ENCODE measurements around the gene CTBP2. TPM values are rescaled to one million over a fixed set of nuclear protein-coding genes. Genes with fewer than 3 reads are reported as not detected.

CTBP2 gene
- total RNA-seq, result 100 to 1,000 TPM; 106 to 172 TPM

DNA sequence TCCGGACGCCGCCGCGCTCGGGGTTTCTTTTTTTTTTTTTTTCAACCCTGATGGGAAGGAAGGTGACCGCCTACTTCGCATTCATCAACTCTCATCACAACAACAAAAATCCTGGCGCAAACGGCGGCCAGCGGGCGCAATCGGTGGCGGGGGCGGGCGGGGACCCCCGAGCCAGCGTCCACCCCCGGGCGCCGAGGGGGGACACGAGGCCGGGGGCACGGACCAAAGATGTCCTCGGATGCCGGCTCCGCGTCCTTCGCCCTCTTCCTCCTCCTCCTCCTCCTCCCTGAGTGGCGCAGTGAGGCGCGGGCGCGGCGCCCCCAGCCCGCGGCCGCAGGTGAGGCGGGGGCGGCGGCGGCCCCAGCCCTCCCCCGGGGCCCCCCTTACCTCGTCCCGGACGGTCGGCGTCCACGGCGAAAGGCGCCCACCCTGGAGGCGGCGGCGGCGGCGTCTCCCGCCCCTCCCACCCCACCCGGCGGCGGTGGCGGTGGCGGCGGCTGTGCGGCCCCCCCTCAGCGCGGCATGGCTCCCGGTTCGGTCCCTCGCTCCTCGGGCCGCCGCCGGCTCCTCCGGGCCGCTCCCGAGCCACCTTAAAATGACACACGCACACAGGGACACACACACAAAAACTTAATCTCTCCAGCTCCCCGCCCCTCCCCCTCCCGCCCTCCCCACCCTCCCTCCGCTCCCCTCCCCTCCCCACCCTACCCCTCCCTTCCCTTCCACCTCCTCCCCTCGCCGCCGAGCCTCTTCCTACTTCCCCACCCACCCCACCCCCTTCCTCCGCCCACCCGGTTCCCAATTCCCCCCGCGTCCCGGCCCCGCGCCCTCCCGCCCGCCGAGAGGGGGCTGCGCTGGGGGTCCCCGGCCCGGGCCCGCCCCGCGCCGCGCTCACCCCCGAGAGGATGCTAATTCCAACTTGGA lies at the start of gene CTBP2:
Gene CTBP2 (minus strand): TSS at position 632 of the 924 bp plus-strand sequence.
- TF ChIP-seq, protein P1, sequence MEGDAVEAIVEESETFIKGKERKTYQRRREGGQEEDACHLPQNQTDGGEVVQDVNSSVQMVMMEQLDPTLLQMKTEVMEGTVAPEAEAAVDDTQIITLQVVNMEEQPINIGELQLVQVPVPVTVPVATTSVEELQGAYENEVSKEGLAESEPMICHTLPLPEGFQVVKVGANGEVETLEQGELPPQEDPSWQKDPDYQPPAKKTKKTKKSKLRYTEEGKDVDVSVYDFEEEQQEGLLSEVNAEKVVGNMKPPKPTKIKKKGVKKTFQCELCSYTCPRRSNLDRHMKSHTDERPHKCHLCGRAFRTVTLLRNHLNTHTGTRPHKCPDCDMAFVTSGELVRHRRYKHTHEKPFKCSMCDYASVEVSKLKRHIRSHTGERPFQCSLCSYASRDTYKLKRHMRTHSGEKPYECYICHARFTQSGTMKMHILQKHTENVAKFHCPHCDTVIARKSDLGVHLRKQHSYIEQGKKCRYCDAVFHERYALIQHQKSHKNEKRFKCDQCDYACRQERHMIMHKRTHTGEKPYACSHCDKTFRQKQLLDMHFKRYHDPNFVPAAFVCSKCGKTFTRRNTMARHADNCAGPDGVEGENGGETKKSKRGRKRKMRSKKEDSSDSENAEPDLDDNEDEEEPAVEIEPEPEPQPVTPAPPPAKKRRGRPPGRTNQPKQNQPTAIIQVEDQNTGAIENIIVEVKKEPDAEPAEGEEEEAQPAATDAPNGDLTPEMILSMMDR (IDR thresholded peaks at IDR 0.05), result no peak
- DNase-seq, result peak; percentile 64
- intact Hi-C loops (cut with DNase I), result loop anchor here (10.0 kb wide), 1 partner anchor 185 kb away; no protein-coding TSS in a partner anchor

DNA sequence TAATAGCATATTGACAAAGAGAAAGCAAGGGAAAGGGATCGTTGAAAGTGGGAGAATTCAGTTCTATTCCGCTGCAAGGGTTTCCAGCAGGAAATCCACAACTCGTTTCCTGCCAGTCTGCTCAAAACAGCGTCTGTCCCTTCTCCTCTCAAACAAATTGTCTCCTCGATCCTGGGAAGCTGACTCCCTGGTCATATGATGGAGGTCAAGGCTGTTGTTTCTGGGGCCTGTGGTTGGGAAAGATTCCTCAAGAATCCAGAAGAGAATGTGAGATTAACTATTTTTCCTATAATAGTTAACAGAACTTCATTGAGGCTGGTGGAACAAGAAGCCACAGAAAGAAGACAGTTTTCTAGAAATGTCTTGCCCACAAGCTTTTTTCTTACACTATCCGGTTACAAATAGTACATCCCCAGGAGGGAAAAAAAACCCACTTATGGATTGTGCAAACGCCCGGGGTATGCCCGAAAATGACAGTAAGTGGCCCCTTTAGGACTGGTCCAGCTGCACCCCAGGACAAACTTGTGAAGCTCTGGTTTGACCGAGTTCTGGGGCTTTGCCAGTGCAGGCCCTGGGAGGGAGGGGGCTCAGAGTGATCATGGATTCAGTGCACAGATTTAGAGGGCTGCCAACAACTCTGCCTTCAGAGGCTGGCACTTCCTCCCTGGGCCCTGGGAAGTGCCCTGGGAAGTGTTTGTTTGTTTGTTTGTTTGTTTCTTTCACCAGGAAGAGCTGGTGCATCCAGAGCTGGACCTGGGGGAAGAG lies 49.4 kb upstream of the CTBP2 start:
- Histone ChIP-seq H3K9ac (ENCODE audit: low read depth in 2 of 2, low read length in 2 of 2) (no peak overlapping the region), H3K4me3 (no peak overlapping the region), H3K4me1 (no peaks in the 10 kb centered on the region), H3K27ac (no peak overlapping the region), H3K9me3 (no peaks in the 10 kb centered on the region), H3K36me3 (no peaks in the 10 kb centered on the region), H3K27me3 (no peaks in the 10 kb centered on the region)
- no peak for DNase-seq
- TF ChIP-seq, protein P1 (IDR thresholded peaks at IDR 0.05), result no peak
- intact Hi-C loops (cut with DNase I), result no loop called here

More for the DNA sequence above, at the start of gene CTBP2:
- no peaks in the 10 kb centered on the region for H3K36me3 ChIP-seq
- no peaks in the 10 kb centered on the region for H3K27me3 ChIP-seq
- peak within 1 kb of the TSS; percentile 69 for H3K4me3 ChIP-seq
- peaks cover 4% of the 10 kb centered on the region for H3K4me1 ChIP-seq
- peak within 1 kb of the TSS; percentile 93 for H3K27ac ChIP-seq
- peak within 1 kb of the TSS; percentile 74 to 93 for H3K9ac ChIP-seq (ENCODE audit: low read depth in 2 of 2, low read length in 2 of 2)
- H3K9me3 ChIP-seq, result no peaks in the 10 kb centered on the region

DNA sequence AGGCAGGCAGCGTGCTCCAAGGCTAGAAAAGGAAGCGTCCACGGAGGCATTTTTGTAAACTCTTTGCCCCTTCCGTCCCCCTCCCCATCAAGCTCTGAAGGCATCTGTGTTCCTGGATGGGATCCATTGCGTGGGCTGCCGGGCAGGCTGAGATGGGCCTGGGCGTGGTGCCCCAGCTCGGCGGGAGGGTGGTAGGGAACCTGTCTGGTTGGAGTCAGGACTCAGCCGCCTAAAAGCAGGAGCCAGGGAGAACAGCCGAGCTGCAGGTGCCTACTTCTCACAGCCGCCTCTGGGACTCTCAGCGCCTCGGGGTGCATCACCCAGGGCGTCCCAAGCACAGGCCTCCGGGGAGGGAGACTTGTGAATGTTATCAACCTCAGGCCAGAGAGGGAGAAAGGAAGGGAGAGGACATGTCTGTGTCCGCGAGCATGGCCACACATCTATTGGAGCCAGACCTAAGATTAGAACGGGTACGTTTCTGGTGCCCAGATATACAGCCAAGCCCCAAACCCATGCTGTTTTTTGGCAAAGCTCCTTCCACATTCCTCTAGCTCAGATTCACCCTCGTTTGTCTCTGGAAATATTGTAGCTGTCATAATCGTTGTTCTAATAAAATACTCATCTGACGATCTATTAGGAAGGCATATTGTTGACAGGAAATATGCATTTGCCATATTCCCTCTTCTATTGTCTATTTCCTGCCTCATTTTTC lies 48.6 kb upstream of the CTBP2 start:
- intact Hi-C loops (cut with DNase I), result no loop called here
- H3K27me3 ChIP-seq, result no peaks in the 10 kb centered on the region
- no peaks in the 10 kb centered on the region for H3K36me3 ChIP-seq
- DNase-seq, result no peak
- H3K9me3 ChIP-seq, result no peaks in the 10 kb centered on the region
- no peak overlapping the region for H3K9ac ChIP-seq (ENCODE audit: low read depth in 2 of 2, low read length in 2 of 2)
- H3K27ac ChIP-seq, result no peak overlapping the region
- no peak overlapping the region for H3K4me3 ChIP-seq
- TF ChIP-seq, protein P1 (IDR thresholded peaks at IDR 0.05), result no peak
- H3K4me1 ChIP-seq, result no peaks in the 10 kb centered on the region

DNA sequence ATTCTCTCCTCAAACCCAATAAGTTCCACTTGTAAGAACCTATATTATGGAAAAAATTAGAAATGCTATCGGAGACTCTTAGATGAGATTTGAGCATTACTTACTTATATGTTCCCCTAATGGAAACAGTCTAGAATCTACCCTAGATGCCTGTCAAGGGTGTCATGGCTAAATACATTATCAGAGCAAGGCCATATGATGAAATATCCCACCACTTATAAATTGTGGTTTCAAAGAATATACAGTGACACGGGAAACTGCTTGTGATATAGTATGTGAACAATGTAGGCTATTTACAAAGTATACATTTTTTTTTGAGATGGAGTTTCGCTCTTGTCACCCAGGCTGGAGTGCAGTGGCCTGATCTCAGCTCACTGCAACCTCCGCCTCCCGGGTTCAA lies 46.3 kb upstream of the CTBP2 start:
- TF ChIP-seq, protein P1 (IDR thresholded peaks at IDR 0.05), result no peak
- Histone ChIP-seq H3K4me3 (no peak overlapping the region), H3K4me1 (no peaks in the 10 kb centered on the region), H3K27me3 (no peaks in the 10 kb centered on the region), H3K36me3 (no peaks in the 10 kb centered on the region), H3K9me3 (no peaks in the 10 kb centered on the region), H3K27ac (no peak overlapping the region), H3K9ac (ENCODE audit: low read depth in 2 of 2, low read length in 2 of 2) (no peak overlapping the region)
- no peak for DNase-seq
- intact Hi-C loops (cut with DNase I), result no loop called here

DNA sequence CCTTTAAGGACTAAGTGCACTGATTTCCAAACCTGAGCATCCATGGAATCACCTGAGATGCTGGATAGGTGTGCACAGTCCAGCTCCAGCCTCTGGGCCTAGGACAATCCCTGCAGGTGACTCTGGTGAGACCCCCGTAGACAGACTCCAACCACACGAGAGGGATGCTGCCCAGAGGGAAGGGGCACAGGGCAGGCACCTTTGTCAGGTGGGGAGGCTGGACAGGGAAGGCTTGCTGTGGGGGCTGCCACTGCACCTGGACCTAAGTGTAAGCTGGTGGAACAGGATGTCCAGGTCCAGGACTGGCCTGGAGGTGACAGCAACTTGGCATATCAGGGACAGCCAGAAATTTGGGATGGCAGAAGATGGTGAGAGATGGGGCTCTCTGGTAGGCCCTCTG lies 45.1 kb upstream of the CTBP2 start:
- H3K36me3 ChIP-seq, result no peaks in the 10 kb centered on the region
- TF ChIP-seq, protein P1 (IDR thresholded peaks at IDR 0.05), result no peak

More for the DNA sequence above, 45.1 kb upstream of the CTBP2 start:
- H3K4me3 ChIP-seq, result no peak overlapping the region
- no peaks in the 10 kb centered on the region for H3K4me1 ChIP-seq
- H3K27ac ChIP-seq, result no peak overlapping the region
- intact Hi-C loops (cut with DNase I), result no loop called here
- no peaks in the 10 kb centered on the region for H3K27me3 ChIP-seq
- no peaks in the 10 kb centered on the region for H3K9me3 ChIP-seq
- no peak for DNase-seq
- H3K9ac ChIP-seq (ENCODE audit: low read depth in 2 of 2, low read length in 2 of 2), result no peak overlapping the region
